Prostate gland (tissue), 2 donors: ENCODE measurements around the gene TMC8.

Source experiments
- CTCF ChIP-seq, 4 experiments: fragments of 200-600 bp in 2 of 4; fragments of 450-650 bp in 2 of 4; sonication (generic) in 2 of 4; IDR thresholded peaks; 1 replicate in 3 of 4; 2 replicates in 1 of 4; pipeline ENCODE4 v1.5.1; 2016 to 2019; ENCODE audit warnings: antibody characterized with exemption in 4 of 4, mild to moderate bottlenecking in 2 of 4, moderate library complexity in 2 of 4
- POLR2A ChIP-seq: fragments of 450-650 bp; IDR thresholded peaks from one replicate; pipeline ENCODE4 v1.6.1; 2016; ENCODE audit warnings: antibody characterized with exemption, mild to moderate bottlenecking
- POLR2AphosphoS5 ChIP-seq: sonication (generic); formaldehyde crosslinking; IDR thresholded peaks from one replicate; pipeline ENCODE4 v1.6.1; 2017; ENCODE audit warnings: antibody characterized with exemption

- TF ChIP-seq CTCF (IDR thresholded peaks at IDR 0.05), result no peak
- TF ChIP-seq POLR2AphosphoS5, result no peak
- no peak for TF ChIP-seq POLR2A
These were observed 10.0 kb upstream of the TMC8 start for GRCh38 chr17:78120537-78120936.
